OCI-LY3 (cell line): ENCODE data around the gene THOC6.
"Not testable (repeated sequence)": the region's sequence is repeated elsewhere in the genome, so short reads cannot be mapped to it uniquely, and the experiment has no call there.

Experiments
- H2AFZ ChIP-seq: fragments of 200-600, 300-600 bp; shearing (Covaris generic); 2 replicates; pipeline ENCODE4 v1.6.0; 2014; ENCODE audit warnings: antibody characterized with exemption, low read depth, low read length
- H3K27ac ChIP-seq: fragments of 200-600, 300-600 bp; sonication (generic); 2 replicates; pipeline ENCODE4 v1.5.1; 2014; ENCODE audit warnings: mild to moderate bottlenecking, low read length, moderate library complexity, mixed read lengths
- H3K27me3 ChIP-seq: fragments of 200-600, 300-600 bp; sonication (generic); 2 replicates; pipeline ENCODE4 v1.6.1; 2014; ENCODE audit warnings: low read depth, low read length, mixed read lengths
- H3K36me3 ChIP-seq: fragments of 200-600, 300-600 bp; sonication (generic); replicated peaks from 2 replicates; pipeline ENCODE3; 2014; ENCODE audit warnings: low read depth, low read length, mixed read lengths
- H3K4me1 ChIP-seq: fragments of 300-600, 200-600 bp; sonication (generic); 2 replicates; pipeline ENCODE4 v1.6.1; 2014; ENCODE audit warnings: low read length, mixed read lengths
- H3K4me2 ChIP-seq: fragments of 200-600, 300-600 bp; sonication (generic); 2 replicates; pipeline ENCODE4 v1.6.1; 2014; ENCODE audit warnings: low read length, mixed read lengths
- H3K4me3 ChIP-seq: fragments of 300-600, 200-600 bp; sonication (generic); 2 replicates; pipeline ENCODE4 v1.5.1; 2014; ENCODE audit warnings: antibody characterized with exemption, mild to moderate bottlenecking, low read length, moderate library complexity
- H3K79me2 ChIP-seq: fragments of 300-600, 200-600 bp; shearing (Covaris generic); 2 replicates; pipeline ENCODE4 v1.6.1; 2014; ENCODE audit warnings: mild to moderate bottlenecking, low read length, mixed read lengths
- H3K9ac ChIP-seq: fragments of 300-600, 200-600 bp; shearing (Covaris generic); 2 replicates; pipeline ENCODE4 v1.6.0; 2014; ENCODE audit warnings: mild to moderate bottlenecking, low read length, moderate library complexity
- H3K9me3 ChIP-seq: fragments of 200-600, 300-600 bp; shearing (Covaris generic); 2 replicates; pipeline ENCODE4 v1.6.1; 2014; ENCODE audit warnings: low read length, mixed read lengths; ENCODE audit not compliant: insufficient read depth
- H4K20me1 ChIP-seq: fragments of 200-600, 300-600 bp; sonication (generic); 2 replicates; pipeline ENCODE4 v1.6.1; 2016; ENCODE audit warnings: low read length, mixed read lengths; ENCODE audit not compliant: insufficient read depth
- EZH2phosphoT487 ChIP-seq: fragments of 200-600 bp; shearing (Covaris generic); IDR thresholded peaks from 2 replicates; pipeline ENCODE4 v1.6.1; 2018; ENCODE audit warnings: antibody characterized with exemption, mixed run types, low read depth
- TF ChIP-seq, protein P1 (sequence below): fragments of 200-600, 300-600 bp; sonication (generic); IDR thresholded peaks from 2 replicates; pipeline ENCODE4 v1.5.1; 2014; ENCODE audit warnings: antibody characterized with exemption, low read length, low read depth

The THOC6 gene

GRCh38 chr16:3070608-3071111 is 46.8 kb downstream of the THOC6 start:
- no peaks in the 10 kb centered on the region for H4K20me1 ChIP-seq
- no peak overlapping the region for H3K9ac ChIP-seq
- H3K4me2 ChIP-seq = no peak overlapping the region
- no peaks in the 10 kb centered on the region for H3K79me2 ChIP-seq
- no peaks in the 10 kb centered on the region for H3K9me3 ChIP-seq
- no peak overlapping the region for H3K27ac ChIP-seq
- peaks cover 3% of the 10 kb centered on the region for H3K4me1 ChIP-seq
- H3K4me3 ChIP-seq = no peak overlapping the region
- TF ChIP-seq EZH2phosphoT487 = no peak
- TF ChIP-seq, protein P1, sequence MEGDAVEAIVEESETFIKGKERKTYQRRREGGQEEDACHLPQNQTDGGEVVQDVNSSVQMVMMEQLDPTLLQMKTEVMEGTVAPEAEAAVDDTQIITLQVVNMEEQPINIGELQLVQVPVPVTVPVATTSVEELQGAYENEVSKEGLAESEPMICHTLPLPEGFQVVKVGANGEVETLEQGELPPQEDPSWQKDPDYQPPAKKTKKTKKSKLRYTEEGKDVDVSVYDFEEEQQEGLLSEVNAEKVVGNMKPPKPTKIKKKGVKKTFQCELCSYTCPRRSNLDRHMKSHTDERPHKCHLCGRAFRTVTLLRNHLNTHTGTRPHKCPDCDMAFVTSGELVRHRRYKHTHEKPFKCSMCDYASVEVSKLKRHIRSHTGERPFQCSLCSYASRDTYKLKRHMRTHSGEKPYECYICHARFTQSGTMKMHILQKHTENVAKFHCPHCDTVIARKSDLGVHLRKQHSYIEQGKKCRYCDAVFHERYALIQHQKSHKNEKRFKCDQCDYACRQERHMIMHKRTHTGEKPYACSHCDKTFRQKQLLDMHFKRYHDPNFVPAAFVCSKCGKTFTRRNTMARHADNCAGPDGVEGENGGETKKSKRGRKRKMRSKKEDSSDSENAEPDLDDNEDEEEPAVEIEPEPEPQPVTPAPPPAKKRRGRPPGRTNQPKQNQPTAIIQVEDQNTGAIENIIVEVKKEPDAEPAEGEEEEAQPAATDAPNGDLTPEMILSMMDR = no peak
- no peaks in the 10 kb centered on the region for H3K36me3 ChIP-seq
- no peak overlapping the region for H2AFZ ChIP-seq
- H3K27me3 ChIP-seq = peaks cover 6% of the 10 kb centered on the region; the same call in 1 of the 2 replicates

DNA sequence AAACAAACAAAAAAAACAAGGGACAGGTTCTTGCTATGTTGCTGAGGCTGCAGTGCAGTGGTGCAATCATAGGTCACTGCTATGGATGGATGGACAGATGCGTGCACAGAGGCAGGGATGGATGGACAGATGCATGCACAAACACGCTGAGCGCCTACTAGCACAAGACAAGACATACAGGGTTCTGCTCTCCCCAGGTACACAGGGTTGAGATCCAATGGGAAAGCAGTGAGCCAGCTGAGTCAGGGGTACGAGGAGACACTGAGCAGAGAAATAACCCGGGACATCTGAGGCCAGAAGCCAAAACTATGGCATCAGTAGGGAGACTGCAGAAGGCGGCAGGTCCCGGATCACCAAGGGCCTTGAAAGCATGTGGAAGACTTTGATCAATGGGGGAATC is 47.8 kb downstream of the THOC6 start:
- TF ChIP-seq, protein P1 = no peak
- no peak for TF ChIP-seq EZH2phosphoT487
- Histone ChIP-seq H3K4me3 (no peak overlapping the region), H3K4me2 (no peak overlapping the region), H3K9ac (no peak overlapping the region), H4K20me1 (no peaks in the 10 kb centered on the region), H3K36me3 (no peaks in the 10 kb centered on the region), H2AFZ (no peak overlapping the region), H3K4me1 (no peaks in the 10 kb centered on the region), H3K27ac (no peak overlapping the region), H3K27me3 (peaks cover 6% of the 10 kb centered on the region; the same call in 1 of the 2 replicates), H3K9me3 (no peaks in the 10 kb centered on the region), H3K79me2 (no peaks in the 10 kb centered on the region)

DNA sequence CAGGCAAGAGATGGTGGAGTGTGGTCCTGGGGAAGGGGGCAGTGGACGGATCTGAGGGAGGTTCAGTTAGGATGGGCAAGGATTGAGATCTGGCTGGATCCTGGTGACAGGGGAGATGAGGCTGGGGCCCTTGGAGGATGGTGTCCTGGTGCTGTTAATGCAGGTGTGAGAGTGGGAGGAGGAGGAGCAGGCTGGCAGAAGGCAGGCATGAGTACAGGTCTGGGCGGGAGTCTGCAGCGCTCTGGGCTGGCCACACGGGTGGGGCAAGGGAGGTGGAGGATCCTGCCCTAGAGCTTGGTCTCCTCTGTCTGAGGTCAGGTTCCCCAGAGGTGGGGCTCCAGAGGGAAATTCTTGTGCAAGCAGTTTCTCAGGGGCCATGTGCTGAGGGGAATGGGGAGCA is 48.3 kb downstream of the THOC6 start:
- H3K27me3 ChIP-seq, H3K9me3 ChIP-seq, H3K27ac ChIP-seq, H3K4me3 ChIP-seq, H3K36me3 ChIP-seq, H3K9ac ChIP-seq, H2AFZ ChIP-seq, H3K4me1 ChIP-seq, H4K20me1 ChIP-seq, H3K4me2 ChIP-seq, H3K79me2 ChIP-seq: not testable (repeated sequence)

DNA sequence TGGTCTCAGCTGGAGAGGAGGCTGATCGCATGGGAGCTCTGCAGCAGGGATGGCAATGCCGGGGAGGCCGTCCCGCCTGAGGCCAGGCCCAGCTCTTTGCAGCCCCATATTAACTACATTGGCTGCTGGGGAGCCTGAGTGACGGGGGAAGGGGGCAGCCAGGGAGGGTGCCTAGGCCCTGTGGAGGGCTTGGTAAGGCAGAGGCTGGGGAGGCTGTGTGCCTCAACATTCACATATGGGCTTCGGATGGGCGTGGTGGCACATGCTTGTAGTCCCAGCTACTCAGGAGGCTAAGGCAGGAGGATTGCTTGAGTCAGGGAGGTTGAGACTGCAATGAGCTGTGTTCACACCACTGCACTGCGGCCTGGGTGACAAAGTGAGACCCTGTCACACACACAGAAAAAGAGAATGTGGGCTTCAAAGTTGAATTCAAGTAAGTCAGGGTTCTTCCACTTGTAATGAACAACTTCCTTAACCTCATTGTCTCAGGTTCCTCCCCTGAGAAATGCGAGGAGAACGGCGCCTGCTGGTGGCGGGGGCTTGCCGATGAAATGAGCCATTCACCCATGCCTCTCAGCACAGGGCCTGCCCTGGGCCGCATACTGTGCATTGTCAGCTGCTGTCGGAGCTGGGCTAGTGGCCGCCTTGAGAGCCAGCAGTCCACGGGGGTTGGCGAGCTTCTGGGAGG is 48.9 kb downstream of the THOC6 start:
- H3K9ac ChIP-seq, H3K4me1 ChIP-seq, H3K4me3 ChIP-seq, H3K79me2 ChIP-seq, H3K9me3 ChIP-seq, H3K27me3 ChIP-seq, H3K4me2 ChIP-seq, H3K36me3 ChIP-seq, H3K27ac ChIP-seq, H4K20me1 ChIP-seq, H2AFZ ChIP-seq: not testable (repeated sequence)

GRCh38 chr16:3073448-3073847 is 49.6 kb downstream of the THOC6 start:
- no peaks in the 10 kb centered on the region for H4K20me1 ChIP-seq
- H3K4me1 ChIP-seq = no peaks in the 10 kb centered on the region
- no peaks in the 10 kb centered on the region for H3K36me3 ChIP-seq
- no peaks in the 10 kb centered on the region for H3K79me2 ChIP-seq
- TF ChIP-seq EZH2phosphoT487 = no peak
- TF ChIP-seq, protein P1 = no peak
- H3K4me3 ChIP-seq = no peak overlapping the region
- H3K4me2 ChIP-seq = no peak overlapping the region
- peaks cover 6% of the 10 kb centered on the region; the same call in 1 of the 2 replicates for H3K27me3 ChIP-seq
- no peak overlapping the region for H2AFZ ChIP-seq
- no peaks in the 10 kb centered on the region for H3K9me3 ChIP-seq
- H3K27ac ChIP-seq = no peak overlapping the region
- no peak overlapping the region for H3K9ac ChIP-seq
